ENCODE data around the gene CEP250.
A peak's percentile ranks its signal among the peaks of the same experiment; 100 is the strongest.

Gene CEP250

DNA sequence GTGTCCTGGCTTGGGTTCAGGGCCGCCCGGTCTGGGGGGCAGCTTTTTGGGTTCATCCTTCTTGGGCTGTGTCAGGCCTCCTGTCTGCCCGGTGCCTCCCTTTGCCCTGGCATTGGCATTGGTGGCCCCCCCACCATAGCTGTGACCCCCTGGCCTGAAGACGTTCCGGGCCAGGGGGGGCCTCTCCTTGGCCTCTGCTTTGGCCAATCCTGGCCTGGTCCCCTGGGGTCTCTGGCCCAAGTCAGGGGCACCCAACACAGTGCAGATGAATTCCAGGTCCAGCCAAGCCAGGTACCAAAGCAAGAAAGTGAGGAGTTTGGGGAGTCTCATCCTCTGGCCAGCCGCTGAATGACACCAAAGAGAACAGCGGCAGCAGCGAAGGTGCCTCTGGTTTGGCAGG, 17.8 kb upstream of the CEP250 start:
- Mint-ChIP-seq H3K27ac (peak overlapping the region; percentile 71 to 88 (median 84)), H3K4me1 (peaks cover 28% of the 10 kb centered on the region), H3K4me3 (peak overlapping the region; percentile 73 to 80 (median 77)), H3K9me3 (no peaks in the 10 kb centered on the region), H3K36me3 (ENCODE audit: low read depth) (no peaks in the 10 kb centered on the region), H3K27me3 (ENCODE audit: low read depth) (no peaks in the 10 kb centered on the region)
- TF ChIP-seq, protein P1, sequence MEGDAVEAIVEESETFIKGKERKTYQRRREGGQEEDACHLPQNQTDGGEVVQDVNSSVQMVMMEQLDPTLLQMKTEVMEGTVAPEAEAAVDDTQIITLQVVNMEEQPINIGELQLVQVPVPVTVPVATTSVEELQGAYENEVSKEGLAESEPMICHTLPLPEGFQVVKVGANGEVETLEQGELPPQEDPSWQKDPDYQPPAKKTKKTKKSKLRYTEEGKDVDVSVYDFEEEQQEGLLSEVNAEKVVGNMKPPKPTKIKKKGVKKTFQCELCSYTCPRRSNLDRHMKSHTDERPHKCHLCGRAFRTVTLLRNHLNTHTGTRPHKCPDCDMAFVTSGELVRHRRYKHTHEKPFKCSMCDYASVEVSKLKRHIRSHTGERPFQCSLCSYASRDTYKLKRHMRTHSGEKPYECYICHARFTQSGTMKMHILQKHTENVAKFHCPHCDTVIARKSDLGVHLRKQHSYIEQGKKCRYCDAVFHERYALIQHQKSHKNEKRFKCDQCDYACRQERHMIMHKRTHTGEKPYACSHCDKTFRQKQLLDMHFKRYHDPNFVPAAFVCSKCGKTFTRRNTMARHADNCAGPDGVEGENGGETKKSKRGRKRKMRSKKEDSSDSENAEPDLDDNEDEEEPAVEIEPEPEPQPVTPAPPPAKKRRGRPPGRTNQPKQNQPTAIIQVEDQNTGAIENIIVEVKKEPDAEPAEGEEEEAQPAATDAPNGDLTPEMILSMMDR (IDR thresholded peaks at IDR 0.05; ENCODE audit: unreplicated experiment in 3 of 3), result no peak

DNA sequence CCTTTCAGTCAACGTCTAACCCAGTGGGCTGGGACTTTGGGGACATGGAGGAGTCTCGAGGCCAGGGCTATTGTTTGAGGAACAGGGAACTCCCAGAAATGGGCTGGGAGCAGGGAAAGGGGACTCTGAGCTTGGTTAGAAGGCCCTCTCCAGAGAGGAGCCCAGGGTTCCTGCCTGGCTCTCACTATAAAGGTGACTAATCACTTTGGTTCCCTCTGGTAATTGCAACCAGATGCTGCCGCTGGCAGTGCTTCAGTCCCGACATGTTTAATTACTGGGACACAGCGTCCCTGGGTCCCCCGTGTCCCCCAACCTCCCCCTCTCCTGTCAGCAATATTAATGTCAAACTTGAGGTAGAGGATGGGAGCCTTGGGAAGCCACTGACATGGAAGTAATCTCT, 12.4 kb upstream of the CEP250 start:
- H3K4me3 Mint-ChIP-seq, result no peak overlapping the region
- H3K9me3 Mint-ChIP-seq, result no peaks in the 10 kb centered on the region
- H3K4me1 Mint-ChIP-seq, result peaks cover 18% of the 10 kb centered on the region
- no peak overlapping the region for H3K27ac Mint-ChIP-seq
- H3K36me3 Mint-ChIP-seq (ENCODE audit: low read depth), result no peaks in the 10 kb centered on the region
- no peaks in the 10 kb centered on the region for H3K27me3 Mint-ChIP-seq (ENCODE audit: low read depth)
- TF ChIP-seq, protein P1 (IDR thresholded peaks at IDR 0.05; ENCODE audit: unreplicated experiment in 3 of 3), result no peak

DNA sequence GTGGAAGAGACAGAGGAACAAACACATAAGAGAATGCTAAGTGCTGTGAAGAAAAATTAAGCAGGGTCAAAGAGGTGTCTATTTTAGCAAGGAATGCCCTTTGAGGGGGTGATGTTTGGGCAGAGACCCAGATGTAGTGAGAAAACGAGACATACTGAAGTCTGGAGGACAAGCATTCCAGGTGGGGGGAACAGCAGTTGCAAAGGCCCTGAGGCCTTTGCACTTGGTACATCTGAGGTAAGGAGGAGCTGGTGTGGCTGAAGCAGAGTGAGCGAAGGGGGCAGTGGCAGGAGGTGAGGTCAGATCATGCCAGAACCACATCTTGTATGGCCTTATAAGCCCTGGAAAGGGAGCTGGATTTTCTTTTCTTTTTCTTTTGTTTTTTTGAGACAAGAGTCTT, 11.2 kb upstream of the CEP250 start:
- no peaks in the 10 kb centered on the region for H3K9me3 Mint-ChIP-seq
- peaks cover 9% of the 10 kb centered on the region for H3K4me1 Mint-ChIP-seq
- H3K36me3 Mint-ChIP-seq (ENCODE audit: low read depth), result no peaks in the 10 kb centered on the region
- no peak overlapping the region for H3K4me3 Mint-ChIP-seq
- no peak overlapping the region for H3K27ac Mint-ChIP-seq
- no peaks in the 10 kb centered on the region for H3K27me3 Mint-ChIP-seq (ENCODE audit: low read depth)
- TF ChIP-seq, protein P1 (IDR thresholded peaks at IDR 0.05; ENCODE audit: unreplicated experiment in 3 of 3), result no peak

DNA sequence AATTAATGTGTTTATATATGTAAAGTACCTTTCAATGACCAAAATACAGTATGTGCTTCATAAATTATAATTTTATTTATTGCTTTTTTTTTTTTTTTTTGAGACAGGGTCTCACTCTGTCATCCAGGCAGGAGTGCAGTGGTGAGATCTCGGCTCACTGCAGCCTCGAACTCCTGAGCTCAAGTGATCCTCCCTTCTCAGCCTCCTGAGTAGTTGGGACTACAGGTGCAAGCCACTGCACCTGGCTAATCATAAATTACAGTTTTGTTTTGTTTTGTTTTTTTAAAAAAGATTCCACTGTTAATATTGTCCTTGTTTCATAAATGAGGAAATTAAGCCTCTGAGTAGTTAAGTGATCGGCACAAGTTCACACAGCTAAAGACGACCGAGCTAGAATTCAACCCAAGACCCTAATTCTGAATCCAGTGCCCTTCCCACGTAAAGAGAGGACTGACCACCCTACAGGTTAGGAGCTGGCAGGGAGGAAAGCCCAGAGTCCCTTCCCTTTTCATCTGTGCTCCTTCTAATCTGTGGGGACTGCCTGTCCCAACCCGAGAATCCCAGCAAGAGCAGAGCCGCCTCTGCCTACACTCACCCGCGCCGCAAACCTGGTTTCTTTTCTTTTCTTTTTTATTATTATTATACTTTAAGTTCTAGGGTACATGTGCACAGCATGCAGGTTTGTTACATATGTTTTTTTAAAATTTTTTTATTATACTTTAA, 8.9 kb upstream of the CEP250 start:
- H3K4me3 Mint-ChIP-seq, result peak overlapping the region; percentile 35 to 60 (median 60)
- H3K27me3 Mint-ChIP-seq (ENCODE audit: low read depth), result no peaks in the 10 kb centered on the region
- H3K27ac Mint-ChIP-seq, result no peak overlapping the region
- no peaks in the 10 kb centered on the region for H3K9me3 Mint-ChIP-seq
- TF ChIP-seq, protein P1 (IDR thresholded peaks at IDR 0.05; ENCODE audit: unreplicated experiment in 3 of 3), result no peak
- H3K36me3 Mint-ChIP-seq (ENCODE audit: low read depth), result no peaks in the 10 kb centered on the region
- H3K4me1 Mint-ChIP-seq, result peaks cover 9% of the 10 kb centered on the region

DNA sequence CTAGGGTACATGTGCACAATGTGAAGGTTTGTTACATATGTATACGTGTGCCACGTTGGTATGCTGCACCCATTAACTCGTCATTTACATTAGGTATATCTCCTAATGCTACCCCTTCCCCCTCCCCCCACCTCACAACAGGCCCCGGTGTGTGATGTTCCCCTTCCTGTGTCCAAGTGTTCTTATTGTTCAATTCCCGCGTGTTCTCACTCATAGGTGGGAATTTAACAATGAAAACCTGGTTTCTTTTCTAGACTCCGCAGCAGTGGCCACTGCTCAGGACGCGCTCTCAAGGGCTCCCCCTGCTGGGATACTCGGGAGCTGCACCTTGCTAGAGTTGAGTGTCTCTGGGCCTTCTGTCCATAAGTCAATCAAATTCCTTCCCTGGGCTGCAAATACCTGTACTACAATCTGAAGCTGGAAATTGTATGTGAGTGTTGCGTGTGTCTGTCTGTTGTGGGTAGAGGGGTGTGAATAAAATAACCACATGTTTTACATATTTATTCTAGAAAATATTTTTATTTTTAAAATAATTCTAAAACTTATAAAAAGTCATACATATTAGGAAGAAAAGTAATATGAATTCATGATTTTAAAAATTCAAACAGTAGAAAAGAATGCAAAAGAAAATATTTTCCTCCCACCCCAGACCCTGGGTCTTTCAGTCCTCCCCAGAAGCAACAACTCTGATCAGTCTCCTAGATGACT, 8.2 kb upstream of the CEP250 start:
- Mint-ChIP-seq H3K9me3 (no peaks in the 10 kb centered on the region), H3K36me3 (ENCODE audit: low read depth) (no peaks in the 10 kb centered on the region), H3K27me3 (ENCODE audit: low read depth) (no peaks in the 10 kb centered on the region), H3K27ac (no peak overlapping the region), H3K4me1 (peaks cover 9% of the 10 kb centered on the region), H3K4me3 (peak overlapping the region; percentile 73 to 75 (median 73))
- TF ChIP-seq, protein P1 (IDR thresholded peaks at IDR 0.05; ENCODE audit: unreplicated experiment in 3 of 3), result peak; percentile 89 to 96 (median 93)

All from nephron (organoid).